GM11168 (cell line): ENCODE data around the gene KLK13.

ENCODE experiments used
- in situ Hi-C: fragments of 300-500 bp; cut with MboI; formaldehyde crosslinking; loops from one replicate; pipeline ENCODE4 v1.12.0; 2022; ENCODE audit warnings: low sequenced_read_pairs; ENCODE audit not compliant: unreplicated experiment

KLK13 gene

DNA sequence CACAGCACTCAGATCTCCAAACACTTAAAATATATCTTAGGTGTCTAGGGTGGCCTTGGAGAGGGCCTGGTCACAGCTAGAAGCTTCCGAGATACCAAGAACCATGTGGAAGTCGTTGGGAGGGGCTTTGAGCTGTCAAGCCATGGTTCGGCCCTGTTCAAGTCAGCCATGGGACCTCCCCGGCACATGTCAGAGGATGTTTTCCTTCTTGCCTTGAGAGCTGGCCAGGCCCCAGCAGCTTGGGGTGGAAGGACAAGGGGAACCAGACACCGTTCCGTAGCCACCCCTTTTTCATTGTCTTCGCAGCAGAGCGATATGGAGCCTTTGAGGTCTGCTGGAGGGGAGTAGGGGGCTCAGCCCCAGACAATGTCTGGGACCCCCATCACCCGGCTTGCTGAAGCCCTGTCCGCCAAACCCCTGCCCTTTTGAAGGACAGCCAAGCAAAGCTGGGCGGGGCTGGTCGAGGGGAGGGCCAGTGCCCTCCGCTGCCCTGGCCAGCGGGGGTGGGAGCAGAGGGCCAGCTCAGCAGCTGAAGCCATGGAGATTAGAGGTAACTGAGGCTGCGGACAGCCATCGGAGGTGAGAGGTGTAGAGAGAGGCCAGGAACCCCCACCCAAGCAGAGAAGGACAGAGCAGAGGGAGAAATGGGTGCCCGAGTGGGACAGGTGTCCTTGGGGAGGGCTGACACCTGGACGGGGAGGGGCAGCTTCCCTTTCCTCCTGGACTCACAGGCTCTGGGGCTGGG, 38.9 kb downstream of the KLK13 start:
- in situ Hi-C loops: no loop called here

DNA sequence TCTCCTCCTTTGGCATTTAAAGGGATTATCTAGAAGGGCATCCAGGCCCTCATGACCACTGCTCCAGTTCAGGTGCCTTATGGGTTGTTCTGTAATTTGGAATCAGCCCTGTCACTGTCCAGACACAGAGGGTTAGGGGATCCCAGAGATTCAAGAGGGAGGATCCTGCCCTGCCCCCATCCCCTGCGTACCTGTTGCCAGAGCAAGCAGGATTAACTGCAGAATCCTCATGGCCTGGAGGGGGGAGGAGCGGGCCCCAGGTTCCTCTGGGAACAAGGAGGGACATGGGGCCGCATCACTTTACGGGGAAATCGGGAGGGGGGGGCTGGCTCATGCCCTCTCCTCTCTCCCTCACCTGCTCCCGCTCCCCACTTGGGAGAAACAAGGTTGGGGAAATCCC, 39.5 kb downstream of the KLK13 start:
- in situ Hi-C loops: no loop called here

DNA sequence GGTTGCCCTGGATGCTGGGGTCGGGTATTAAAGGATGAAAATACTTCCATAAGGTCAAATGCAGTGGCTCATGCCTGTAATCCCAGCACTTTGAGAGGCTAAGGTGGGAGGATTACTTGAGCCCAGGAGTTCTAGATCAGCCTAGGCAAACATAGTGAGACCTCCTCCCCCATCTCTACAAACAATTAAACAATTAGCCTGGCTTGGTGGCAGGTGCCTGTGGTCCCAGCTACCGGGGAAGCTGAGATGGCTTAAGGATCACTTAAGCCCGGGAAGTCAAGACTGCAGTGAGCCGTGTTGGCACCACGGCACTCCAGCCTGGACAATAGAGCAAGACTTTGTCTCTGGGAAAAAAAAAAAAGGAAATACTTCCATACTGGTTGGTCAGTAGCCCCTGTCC, 40.0 kb downstream of the KLK13 start:
- in situ Hi-C loops: no loop called here

GRCh38 chr19:51023946-51024345, 40.9 kb downstream of the KLK13 start:
- in situ Hi-C loops: no loop called here

DNA sequence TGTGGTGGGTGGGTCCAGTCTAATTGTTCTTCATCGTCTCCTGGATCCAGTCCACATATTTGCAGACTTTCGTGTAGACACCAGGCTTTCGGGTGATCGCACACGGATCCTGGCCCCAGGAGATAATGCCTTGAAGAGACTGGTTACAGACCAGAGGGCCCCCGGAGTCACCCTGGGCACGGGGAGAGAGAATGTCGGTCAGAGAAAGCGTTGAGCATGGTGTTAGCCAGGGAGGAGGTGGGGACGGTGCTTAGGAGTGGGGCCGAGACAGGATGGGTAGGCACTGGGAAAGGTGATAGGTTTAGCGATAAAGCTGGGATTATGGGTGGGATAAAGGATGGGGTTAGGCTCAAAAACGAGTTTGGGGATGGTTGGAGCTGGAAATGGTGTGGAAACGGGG, 42.4 kb downstream of the KLK13 start:
- in situ Hi-C loops: no loop called here

- in situ Hi-C loops: no loop called here
Observed at GRCh38 chr19:51020988-51021651, 43.8 kb downstream of the KLK13 start.

- in situ Hi-C loops: no loop called here
Observed at GRCh38 chr19:51019544-51019925, 45.4 kb downstream of the KLK13 start, which contains the start of gene KLK10. Gene KLK10 (minus strand): TSS chr19:51019709. CDS start chr19:51019130, 579 bp downstream.

GRCh38 chr19:51018745-51019543, 45.9 kb downstream of the KLK13 start:
- in situ Hi-C loops: no loop called here

DNA sequence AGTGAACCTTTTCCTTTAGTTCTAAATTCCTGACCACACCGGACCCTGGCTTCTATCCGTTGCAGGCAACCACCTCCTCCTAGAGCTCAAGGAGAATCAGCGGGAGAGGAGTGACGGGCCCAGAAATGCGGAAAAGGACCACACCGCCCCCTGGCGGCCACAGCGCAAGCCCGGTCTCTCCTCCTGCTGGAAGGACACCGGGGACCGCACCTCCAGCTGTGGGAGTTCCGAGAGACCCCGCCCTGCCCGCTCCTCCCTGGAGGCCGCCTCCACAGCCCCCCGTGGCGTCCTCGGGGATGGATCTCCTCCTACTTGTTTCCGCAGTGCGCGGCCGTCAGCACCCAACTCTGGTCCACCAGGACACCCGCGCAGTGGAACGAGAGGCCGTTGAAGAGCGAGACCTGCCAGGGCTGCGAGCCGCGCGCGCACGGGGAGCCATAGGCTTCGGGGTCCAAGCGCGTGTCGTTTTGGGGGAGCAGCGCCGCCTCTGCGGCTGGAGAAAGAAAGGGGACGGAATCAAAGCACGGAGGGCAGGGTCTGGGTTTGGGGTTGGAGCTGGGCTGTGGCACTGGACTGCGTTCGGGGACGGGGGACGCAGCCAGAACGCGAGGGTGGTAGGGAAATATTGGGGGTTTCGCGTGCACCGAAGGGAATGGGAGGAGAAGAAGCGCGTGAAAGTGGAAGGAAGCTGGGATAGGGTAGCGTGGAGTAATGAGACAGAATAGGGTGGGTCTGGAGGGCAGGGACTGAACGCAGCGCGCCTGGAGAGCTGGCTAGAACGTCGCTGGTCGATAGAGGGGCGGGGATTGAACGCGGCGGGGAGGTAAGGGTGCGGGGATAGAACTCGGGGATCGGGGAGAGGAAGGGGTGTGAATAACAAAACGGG, 47.9 kb downstream of the KLK13 start:
- in situ Hi-C loops: no loop called here

- in situ Hi-C loops: no loop called here
Observed at GRCh38 chr19:51015691-51016267, 49.1 kb downstream of the KLK13 start.

DNA sequence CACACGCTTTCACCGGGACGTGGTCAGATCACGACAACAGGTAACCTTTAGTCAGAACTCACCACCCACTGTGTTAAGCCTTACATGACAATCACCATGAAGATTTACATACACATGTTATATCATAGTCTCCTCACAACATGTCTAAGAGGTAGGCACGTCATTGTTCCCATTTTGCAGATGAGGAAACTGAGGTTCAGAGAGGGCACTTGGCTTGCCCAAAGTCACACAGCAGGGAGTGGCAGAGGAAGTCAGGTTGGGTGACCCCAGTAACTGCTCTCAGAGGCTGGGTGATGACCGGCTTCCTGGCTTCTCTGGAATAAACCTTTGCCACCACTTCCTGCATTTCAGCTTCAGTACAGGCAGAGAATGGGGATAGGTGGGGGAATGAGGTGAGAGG, 50.6 kb downstream of the KLK13 start:
- in situ Hi-C loops: no loop called here

DNA sequence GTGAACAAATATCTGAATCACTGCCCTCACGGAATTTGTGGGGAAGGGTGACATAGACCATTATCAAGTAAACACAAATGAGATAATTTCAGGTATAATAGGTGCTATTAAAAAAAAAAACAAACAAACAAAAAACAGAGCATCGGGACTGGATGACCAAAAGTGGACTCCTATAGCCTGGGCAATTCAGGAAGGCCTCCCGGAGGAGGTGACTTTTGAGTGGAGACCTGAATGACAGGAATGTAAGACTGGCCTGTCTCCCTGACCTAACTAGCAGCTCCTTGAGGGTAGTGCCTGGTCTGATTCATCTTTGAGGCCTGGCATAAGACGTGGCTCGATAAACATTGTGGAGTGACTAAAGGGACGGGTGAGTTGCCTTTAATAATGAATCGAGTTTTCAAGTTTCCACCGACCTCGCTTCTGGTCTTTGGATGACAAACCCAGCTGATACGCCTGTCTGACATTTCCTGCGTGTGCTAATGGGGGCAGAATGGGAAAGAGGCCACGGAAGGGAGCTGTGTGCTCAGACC, 52.2 kb downstream of the KLK13 start:
- in situ Hi-C loops: no loop called here

- in situ Hi-C loops: no loop called here
Observed at GRCh38 chr19:51010066-51010795, 54.7 kb downstream of the KLK13 start.

DNA sequence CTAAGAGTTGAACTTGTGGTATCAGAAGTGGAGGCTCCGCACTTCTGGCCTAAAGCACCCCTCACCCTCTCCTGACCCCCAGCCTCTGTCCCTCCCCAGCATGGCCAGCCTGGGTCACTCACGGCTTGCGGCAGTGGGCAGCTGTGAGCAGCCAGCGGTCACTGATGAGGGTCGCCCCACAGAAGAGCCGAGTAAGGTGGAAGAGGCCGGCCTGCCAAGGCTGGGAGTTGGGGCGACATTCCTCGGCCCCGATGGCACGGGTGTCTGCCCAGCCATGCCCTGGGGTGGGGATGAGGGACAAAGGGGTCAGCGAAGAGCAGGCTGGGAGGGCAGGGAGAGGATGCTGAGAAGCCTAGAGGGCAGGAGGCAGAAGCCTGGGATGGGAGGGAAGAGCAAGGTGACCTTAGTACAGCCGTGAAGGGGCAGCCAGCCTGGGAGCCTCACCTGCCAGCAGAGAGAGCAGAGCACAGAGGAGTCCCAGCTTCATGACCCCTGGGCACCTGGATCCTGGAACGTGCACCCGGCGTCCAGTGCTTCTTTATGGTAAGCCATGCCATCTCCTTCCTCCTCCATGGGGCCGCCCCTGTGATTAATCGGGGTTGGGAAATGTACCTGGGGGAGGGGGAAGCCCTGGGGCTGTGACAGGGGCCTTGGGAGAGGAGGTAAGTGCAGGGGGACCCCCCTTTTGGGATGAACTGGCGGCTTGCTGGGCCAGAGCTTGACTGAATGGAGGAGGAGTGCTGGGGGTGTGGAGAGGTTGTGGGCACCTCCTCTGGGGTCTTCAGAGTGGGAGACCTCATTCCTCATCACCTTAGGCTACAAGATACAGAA, 55.6 kb downstream of the KLK13 start:
- in situ Hi-C loops: no loop called here

GRCh38 chr19:51007488-51007887, 57.4 kb downstream of the KLK13 start:
- in situ Hi-C loops: no loop called here

DNA sequence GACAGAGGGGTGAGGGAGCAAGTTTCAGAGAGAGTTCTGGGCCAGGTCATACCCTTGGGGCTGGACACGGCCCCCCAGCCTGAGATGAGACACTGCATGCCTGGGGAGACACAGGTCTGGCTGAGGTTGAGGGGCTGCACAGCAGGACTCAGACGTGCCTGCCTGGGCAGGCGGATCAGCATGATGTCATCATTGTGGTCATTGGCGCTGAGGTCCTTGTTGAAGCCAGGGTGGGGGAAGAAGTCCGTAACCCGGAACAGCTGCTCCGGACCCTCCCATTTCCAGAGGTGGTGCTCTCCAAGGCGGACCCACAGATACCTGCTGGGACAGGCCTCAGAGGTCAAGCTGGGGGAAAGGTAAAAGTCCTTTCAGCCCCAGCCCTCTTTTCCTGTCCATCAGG, 58.5 kb downstream of the KLK13 start:
- in situ Hi-C loops: no loop called here
